HG03175 (cell line): ENCODE measurements around the gene MTUS2.

Experiments used
- ATAC-seq: cut with Tn5 transposase; IDR thresholded peaks from one replicate; pipeline ENCODE4 v1.9.1; 2021; ENCODE audit warnings: mild to moderate bottlenecking, moderate library complexity; ENCODE audit not compliant: unreplicated experiment

The MTUS2 gene

DNA sequence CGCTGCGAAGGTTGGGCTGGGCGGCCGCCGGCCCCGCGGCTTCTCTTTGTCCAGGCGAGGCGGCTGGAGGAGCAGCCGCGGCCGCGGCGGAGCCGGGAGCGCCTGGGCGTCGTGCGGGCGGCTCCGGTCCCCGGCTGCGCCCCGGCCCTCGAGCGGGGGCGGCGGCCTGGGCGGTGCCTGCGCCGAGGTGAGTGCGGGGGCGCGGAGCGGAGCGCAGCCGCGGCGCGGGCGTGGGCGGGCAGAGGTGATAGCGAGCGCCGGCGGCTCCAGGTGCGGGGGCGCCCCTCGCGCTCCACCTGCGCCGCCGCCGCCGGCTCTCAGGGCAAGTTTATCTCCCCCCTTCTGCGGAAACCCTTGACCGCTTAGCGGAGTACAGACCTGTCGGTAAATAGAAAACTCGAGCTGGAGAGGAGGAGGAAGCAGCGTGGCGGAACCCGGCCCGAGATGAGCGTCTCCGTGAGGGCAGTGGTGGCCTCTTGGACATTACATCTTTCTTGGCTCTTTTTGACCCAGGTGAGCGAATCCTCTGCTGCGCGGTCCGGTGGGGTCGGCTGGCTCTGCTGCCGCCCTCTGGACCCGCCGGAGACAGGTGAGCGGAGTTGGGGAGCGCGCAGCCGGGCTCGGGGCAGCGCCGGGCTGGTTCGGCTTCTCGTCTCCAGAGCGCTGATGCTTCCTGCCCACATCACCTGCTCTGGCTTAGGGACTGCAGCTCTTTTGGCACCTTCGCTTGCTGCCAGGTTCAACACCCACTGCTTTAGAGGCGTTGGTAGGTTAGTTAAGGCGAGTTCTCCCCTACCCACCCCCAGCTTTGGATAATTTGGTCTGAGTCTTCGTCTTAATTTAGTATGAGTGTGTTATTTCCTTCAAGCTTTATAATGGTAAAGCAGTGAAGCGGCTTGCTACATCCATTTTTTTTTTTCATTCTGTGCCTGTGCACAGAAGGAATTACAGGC is at the start of gene MTUS2:
TSS of gene MTUS2 (plus strand) at position 241 of the 953 bp plus-strand sequence.
- ATAC-seq: no peak

DNA sequence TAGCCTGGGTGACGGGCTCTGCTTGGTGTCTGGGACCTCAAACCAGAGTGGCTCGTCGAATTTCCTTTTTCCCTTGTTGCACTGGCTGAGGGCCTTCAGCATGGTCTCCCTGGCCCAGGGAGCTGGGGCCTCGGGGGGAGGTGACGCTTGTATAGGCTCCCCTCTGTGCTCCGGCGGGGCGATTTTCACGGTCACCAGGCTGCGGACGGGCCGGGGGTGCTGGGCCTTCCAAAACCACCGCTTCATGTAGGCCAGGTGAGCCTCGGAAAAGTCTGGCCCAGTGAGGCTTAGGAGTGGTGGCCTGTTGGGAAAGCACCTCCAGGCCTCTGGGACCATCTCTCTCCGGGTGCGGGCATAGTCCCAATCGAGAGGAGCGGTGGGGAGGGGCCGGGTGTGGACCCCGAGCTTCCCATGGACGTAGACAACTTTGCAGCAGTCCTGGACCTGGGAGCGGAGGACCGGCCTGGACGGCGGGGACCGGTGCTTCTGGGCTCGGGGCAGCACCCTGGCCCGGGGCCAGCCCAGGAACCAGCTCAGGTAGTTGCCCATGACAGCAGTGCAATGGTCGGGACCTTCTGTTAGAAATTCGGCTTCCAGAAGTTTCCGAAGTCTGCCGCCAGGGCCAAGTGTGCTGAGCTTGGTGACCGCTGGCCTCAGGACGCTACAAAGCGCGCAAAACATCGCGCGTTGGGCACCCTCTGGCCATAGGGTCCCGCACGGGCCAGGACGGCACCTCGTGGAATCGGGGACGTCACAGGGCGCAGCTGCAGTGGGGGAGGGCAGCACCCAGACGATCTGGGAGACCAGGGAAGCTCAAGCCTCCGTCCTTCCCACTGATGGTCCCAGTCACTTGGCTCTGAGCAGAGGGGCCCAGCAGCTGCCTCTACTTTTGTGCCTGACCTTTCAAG is 41.6 kb upstream of the MTUS2 start:
- ATAC-seq: no peak

DNA sequence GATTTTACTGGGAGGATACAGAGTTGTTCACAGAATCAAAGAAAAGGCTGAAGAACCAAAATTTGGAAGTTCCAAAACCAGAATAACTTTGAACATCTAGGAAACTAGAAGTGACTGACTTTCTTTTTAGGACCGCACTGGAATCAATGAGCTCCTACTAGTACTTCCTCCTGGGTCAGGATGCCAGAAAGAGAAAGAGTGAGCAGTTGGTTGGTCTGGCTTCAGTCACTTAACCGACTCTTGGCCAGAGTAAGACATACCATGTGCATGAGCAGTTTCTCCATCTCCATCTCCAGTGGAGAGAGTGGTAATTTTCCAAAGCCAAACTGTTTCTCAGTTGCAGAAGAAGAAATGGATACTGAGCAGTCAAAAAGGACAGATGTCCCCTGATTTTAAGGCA is 27.1 kb upstream of the MTUS2 start:
- ATAC-seq: no peak

DNA sequence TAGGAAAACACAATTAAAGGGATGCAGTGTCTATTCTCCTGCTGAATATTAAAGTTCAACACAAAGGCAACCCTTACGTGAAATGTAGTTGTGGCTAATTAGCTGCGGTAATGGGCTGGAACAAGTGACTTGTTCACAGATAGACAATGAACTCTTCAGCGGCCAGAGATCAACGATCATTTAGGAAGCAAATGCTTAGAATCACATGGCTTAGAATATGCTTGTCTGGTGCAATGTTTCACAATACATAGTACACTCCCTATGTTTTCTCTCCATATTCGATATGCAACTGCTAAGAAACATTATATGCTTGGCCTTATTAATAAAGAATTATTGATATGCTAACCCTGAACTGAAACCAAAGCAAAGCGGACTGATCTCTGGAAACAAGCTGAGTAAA is 25.7 kb upstream of the MTUS2 start:
- ATAC-seq: no peak

DNA sequence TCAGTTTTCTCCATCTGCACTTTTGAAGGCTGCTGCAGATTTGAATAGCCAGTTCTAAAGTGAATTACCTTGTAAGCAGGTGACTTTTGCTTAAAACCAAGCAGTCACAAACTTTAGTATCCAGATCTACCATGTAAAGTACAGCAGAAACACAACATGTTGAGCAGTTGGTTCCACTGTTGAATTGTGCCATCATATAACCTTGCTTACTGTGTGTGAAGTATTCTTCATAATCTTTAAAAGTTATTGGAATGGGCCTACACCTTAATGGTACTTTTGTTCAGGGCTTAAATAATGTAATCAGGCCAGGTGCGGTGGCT is 23.2 kb upstream of the MTUS2 start:
- ATAC-seq: no peak

DNA sequence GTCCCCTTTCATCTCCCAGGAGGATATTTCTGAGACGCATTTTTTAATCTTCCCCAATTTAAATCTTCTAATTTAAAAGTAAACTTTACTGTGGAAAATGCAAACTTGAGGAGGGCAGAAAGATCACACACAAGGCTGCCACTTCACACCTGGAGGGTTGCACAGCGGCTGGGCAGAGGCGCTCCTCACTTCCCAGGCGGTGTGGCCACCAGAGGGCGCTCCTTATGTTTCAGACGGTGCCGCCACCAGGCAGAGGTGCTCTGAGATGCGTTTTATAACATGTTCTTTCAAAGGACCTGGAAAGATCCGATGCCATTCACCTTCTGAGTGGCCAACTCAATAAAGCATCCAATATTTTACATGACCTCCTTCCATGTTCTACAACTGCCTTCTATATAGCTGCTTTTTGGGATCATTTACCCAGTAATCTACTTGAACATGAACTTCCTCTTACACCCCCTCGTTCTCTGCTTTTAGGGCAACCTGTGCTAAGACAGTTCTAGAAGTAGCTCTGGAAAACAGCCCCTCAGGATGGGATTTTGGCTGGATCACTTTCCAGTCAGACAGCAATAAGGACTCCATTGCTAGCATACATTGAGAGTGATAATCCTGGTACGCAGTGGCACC is 14.8 kb upstream of the MTUS2 start:
- no peak for ATAC-seq

DNA sequence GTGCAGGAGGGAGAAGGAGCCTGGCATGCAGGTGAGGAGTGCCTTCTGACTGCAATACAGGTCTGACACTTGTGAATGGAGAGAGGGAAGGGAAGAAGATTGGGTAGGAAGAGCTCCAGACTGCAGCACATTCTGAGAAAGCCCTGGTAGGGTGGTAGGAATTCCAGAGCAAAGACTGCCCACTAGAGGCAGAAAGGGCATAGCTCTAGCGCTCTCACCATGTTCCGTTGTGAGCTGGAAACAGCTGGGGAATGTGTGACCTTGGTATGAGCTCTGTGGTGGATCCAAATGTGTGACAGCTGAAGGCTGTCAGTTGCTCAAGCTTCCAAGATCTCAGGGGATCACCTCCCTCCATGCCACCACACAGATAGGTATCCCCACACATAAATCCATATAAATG is 2.9 kb upstream of the MTUS2 start:
- no peak for ATAC-seq

DNA sequence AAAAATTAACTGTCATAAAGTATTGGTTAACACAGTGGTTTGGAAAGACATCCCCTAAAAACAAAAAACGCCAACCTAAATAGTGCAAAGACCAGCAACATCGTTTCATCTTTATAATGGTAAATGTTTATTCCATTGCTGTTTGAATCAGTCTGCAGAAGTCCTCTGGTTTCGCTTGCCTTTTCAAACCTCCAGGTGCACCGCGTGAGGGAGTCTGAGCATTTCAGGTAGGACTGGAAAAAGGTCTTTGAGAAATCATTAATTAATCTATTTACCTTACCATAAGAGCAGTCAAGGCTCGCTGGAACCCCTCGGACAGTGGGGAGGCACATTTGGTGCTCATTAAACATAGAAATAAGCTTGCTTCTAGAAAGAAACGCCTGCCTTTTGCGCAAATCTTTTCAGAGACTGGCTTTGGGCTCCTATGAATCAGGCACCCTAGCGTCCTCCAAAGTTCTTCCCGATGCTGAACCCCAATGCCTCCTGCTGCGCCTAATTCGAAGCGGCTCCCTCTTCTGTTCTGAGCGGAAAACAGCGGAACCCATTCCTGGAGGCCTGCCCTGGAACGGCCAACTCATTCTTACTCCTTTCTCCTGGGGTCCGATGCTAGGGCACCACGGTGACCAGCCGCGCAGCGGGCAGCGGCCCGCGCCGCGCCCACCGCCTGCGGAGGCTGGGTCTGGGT is 951 bp upstream of the MTUS2 start:
- ATAC-seq: no peak

DNA sequence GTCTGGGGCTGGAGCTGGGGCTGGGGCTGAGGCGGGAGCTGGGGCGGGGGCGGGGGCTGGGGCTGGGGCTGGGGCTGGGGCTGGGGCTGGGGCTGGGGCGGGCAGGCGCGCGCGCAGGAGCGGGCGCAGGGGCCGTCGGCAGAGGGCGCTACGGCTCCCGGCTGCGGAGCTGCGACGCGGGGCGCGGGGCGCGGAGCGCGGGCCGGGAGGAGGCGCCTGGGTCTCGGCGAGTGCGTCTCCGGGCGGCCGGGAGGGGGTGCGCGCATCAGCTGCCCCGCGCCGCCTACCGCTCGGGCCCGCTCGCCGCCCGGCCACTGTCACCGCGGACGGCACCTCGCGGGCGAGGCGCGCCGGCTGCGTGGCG is 422 bp upstream of the MTUS2 start:
- ATAC-seq: no peak

DNA sequence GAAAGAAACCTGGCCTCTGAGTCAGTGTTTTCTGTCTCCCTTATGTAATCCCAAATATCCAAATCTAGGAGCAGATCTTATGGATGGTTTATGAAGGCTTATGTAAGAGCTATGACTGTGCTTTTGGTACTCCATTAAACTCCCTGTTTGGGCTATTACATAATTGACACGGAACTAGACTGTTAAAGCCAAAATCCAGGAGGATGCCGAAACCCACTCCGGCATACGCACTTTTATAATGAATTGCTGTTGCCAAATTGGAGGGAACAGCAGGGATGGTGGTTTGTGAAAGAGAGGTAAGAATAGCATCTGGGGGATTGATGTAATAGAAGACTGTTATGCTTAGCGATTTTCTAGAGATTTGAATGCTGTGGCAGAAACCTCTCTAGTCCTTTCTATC is 2.0 kb downstream of the MTUS2 start:
- no peak for ATAC-seq

DNA sequence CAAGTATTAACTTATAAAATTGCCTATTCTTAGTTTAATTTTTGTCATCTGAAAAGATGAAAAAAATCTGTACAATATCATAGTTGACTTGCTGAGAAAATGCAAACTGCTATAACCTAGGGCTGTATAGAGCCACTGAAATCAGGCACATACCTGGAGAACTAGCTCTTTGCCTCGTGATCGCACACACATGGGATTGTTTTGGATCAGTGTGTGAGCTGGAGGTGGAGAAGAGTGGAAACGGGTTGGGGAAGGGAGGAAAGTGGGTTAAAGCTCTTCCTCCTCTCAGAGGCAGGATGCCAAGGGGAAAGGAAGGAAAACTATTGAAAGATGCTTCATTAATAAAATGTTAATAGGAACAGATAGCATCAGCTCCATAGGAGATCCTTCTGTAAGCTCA is 2.7 kb downstream of the MTUS2 start:
- ATAC-seq: no peak

DNA sequence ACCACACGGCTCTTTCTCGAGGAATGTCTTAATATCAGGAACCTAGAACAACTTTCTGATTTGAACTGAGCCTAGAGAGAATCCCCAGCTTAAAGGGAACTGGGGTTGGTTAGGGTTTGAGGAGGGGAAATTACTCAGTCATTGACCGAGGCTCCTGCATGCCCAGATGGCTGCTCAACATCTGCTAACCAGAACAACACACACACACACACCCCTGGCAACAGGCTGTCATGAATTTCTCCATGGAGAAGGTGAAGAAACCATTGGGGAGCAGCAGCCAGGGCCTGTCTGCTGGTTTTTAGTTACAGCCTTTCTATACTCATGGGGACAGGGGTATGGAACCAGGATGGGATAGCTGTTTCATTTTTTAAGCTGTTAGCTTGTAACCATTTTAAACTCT is 5.2 kb downstream of the MTUS2 start:
- no peak for ATAC-seq

DNA sequence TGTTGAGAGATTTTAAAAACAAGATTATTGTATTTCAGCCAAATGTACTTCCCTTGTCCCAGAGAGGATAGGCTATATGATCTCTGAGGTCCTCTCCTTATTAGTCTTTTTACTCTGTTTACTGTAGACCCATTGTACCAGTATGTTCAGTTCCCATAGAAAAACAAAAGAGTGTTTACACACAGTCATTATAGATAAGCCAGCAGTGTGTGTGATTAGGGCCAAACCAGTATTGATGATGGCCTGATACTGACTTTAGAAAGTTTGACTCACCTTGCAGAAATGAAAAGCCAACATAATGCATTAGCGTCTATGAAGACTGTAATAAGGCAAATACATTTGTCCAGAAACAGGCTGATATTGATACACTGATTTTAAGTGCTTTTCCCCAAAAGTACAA is 6.2 kb downstream of the MTUS2 start:
- ATAC-seq: no peak

DNA sequence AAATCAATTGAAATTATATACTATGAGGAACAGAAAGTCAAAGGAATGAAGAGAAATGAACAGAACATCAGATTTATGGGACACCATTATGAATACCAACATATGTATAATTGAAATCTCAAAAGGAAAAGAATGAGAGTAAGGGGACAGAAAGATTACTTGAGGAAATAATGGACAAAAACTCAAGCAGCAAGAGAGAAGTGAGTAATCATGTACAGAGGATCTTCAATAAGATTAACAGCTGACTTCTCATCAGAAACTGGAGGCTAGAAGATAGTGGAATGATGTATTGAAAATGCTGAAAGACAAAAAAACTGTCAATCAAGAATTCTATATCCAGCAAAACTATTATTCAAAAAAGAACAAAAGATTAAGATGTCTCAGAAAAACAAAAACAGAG is 10.4 kb downstream of the MTUS2 start:
- ATAC-seq: no peak

DNA sequence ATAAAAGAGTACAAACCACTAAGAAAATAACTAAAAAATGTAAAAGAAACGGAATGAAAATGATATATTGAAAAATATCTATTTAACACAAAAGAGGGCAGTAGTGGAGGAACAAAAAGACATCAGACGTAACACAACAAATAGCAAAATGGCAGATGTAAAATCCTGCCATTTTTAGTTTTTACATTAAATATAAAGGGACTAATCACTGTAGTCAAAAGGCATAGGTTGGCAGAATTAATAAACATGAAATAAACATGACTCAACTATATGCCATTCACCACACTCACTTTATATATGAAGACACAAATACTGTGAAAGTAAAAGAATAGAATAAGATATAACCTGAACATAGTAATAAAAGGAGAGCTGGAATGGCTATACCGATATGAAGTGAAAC is 11.0 kb downstream of the MTUS2 start:
- ATAC-seq: no peak

DNA sequence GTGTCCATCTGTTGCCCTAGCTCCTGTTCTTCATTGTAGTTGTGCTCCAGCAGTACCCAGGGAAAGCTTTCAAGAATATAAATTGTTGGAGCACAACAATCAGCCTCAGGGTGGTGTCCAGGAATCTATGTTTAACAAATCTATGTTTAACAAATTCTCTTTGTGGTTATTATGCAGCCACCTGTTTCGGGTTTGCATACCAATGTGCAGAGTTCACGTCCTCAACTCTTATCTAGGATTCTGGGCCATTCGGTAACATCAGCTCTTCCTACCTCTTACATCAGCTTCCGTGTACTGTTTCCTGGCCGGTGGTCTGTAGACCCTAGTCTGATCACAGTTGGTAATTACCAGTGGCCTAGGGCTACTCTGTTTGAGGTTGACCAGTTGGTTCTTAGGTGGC is 17.0 kb downstream of the MTUS2 start:
- no peak for ATAC-seq

DNA sequence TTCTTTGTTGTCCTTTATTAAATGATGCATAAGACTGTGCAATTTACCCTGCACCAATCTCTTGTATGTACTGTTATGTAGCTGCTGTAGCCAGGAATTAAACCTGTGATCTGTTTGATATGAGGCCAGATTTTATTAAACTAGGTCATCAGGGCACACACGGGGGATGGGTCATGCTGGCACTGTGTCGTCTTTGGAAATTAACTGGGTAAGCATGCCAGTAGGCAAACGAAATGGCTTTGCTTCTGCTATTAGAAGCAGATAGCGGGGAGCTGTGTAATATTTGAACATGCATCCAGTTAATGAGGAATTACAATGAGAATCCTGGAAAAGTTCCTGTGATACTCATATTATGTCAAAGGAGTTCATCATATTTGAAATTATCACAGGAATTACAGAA is 23.5 kb downstream of the MTUS2 start:
- no peak for ATAC-seq

DNA sequence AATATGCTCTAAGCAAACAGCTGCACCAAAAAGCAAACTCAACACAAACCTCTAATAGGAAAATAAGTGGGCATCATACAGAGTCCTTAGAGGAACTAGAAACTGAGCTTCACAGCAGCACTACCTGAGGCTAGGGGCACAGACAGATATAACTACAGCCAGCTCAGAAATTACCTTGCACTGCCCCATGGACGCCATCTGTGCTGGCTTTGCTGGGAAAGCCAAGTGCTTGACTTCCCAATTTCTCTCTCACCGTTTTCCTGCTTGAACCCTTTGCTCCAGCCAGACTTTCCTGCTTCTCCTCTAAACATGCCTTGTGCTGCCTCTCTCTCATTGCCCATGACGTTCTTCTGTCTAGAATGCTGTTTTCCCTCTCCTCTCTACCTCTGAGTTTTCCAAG is 29.3 kb downstream of the MTUS2 start:
- no peak for ATAC-seq

DNA sequence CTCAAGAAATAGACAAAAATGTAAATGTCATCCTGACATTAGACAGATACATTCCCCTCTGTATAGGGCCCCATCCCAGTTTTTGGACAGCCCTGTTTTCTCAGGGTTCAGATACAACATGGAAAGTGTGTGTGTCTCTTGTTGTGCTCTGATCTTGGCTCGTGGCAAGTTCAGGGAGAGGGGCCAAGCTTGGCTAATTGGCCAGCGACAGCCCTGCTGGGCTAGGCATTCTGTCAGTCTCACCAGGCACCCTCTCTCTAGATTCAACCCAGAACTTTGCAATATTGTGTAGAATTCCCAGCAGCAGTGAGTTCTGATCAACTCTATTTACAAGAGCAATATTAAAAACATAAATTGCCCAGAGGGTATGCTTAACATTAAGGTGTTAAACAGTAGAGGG is 30.1 kb downstream of the MTUS2 start:
- no peak for ATAC-seq

DNA sequence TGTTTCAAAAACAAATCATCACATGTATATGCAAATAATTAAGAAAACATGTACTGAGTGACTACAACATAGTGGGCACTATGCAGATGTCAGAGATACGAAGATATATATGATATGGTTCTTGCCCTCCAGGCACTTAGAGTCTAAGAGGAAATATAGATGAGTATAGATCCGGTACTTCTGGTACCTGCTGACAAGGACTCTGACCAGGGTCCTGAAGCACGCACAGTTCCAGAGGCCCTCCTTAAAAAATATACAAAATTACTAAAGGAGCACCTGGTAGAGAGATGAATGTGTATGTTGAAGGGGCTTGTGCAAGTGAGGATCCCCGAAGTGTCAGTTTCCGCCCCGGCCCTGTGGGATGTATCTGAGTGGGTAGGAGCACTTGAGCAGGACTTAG is 31.3 kb downstream of the MTUS2 start:
- ATAC-seq: no peak

DNA sequence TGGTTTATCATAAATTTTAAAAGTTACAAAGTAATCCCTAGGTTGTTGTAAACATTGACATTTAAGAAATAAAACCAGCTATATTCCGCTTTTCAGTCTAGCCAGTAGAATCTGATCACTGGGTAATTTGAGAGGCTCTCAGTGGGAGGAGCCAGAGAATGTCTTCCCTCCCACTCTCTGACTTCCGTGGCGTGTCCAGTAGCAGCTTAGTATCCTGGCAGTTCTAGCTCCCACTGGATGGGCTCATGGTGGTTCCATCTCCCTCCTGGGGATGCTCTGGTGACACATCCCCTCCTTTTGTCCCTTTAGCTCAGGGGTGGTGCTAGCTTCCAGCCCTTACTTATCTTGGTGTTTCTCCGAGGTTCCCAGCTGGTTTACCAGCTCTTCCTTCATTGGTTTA is 34.5 kb downstream of the MTUS2 start:
- ATAC-seq: no peak
